SK-N-SH (cell line): Measurements from ENCODE around the gene SUPV3L1. TPM values are rescaled to one million over a fixed set of nuclear protein-coding genes. Genes with fewer than 3 reads are reported as not detected.
A peak's percentile ranks its signal among the peaks of the same experiment; 100 is the strongest.

Experiments used
- CTCF ChIA-PET: fragments of 300-600, 350-600 bp; formaldehyde crosslinking; extraction: SDS; loops from one replicate; lab custom pipeline; 2021; lab: Yijun Ruan, JAX
- POLR2A ChIA-PET: fragments of 350-600 bp; sonication (Branson Sonifier 250); formaldehyde crosslinking; extraction: SDS; loops from one replicate; lab custom pipeline; 2020; ENCODE audit warnings: antibody characterized with exemption, inconsistent platforms; lab: Yijun Ruan, JAX
- DNase-seq: peaks from one replicate; pipeline ENCODE4 v3.0.0; 2012
- H2AFZ ChIP-seq: fragments of 200-600 bp; sonication (generic); 2 replicates; pipeline ENCODE4 v1.8.1; 2016; ENCODE audit warnings: antibody characterized with exemption, mild to moderate bottlenecking, low read depth
- H3F3A ChIP-seq: fragments of 200-600 bp; sonication (generic); replicated peaks from 2 replicates; pipeline ENCODE3; 2016; ENCODE audit warnings: antibody characterized with exemption, mild to moderate bottlenecking; ENCODE audit not compliant: insufficient read depth
- H3K27ac ChIP-seq, 2 experiments: fragments of 200-500 bp in 1 of 2; fragments of 200-600 bp in 1 of 2; sonication (Bioruptor generic) in 1 of 2; sonication (generic), shearing (Covaris generic) in 1 of 2; 2 replicates each; pipeline versions ENCODE4 v1.5.1 to v1.6.1; 2014 to 2016; ENCODE audit warnings: low read depth in 2 of 2, inconsistent platforms in 1 of 2, low read length in 1 of 2, mild to moderate bottlenecking in 1 of 2, mixed read lengths in 1 of 2
- H3K27me3 ChIP-seq: fragments of 200-600 bp; sonication (generic), shearing (Covaris generic); 2 replicates; pipeline ENCODE4 v1.6.1; 2016; ENCODE audit warnings: mixed run types; ENCODE audit not compliant: insufficient read depth
- H3K36me3 ChIP-seq, 2 experiments: fragments of 200-500 bp in 1 of 2; fragments of 200-600 bp in 1 of 2; sonication (Bioruptor generic) in 1 of 2; sonication (generic) in 1 of 2; replicated peaks in 1 of 2; 2 replicates each; pipeline versions ENCODE3 to v1.5.1; 2014 to 2016; ENCODE audit warnings: low read length in 1 of 2, mild to moderate bottlenecking in 1 of 2; ENCODE audit not compliant: insufficient read depth in 2 of 2, control insufficient read depth in 1 of 2
- H3K4me1 ChIP-seq, 2 experiments: fragments of 200-500 bp in 1 of 2; fragments of 200-600 bp in 1 of 2; sonication (Bioruptor generic) in 1 of 2; sonication (generic), shearing (Covaris generic) in 1 of 2; 2 replicates each; pipeline versions ENCODE4 v1.5.1 to v1.6.1; 2014 to 2016; ENCODE audit warnings: low read depth in 1 of 2, low read length in 1 of 2, mixed run types in 1 of 2; ENCODE audit not compliant: insufficient read depth in 2 of 2, control insufficient read depth in 1 of 2
- H3K4me2 ChIP-seq: fragments of 200-600 bp; sonication (generic), shearing (Covaris generic); 2 replicates; pipeline ENCODE4 v1.6.1; 2017; ENCODE audit warnings: mixed run types
- H3K4me3 ChIP-seq, 2 experiments: fragments of 200-500 bp in 1 of 2; fragments of 200-600 bp in 1 of 2; sonication (Bioruptor generic) in 1 of 2; sonication (generic), shearing (Covaris generic) in 1 of 2; 2 replicates each; pipeline versions ENCODE4 v1.5.1 to v1.8.1; 2014 to 2016; ENCODE audit warnings: low read depth in 2 of 2, inconsistent platforms in 1 of 2, low read length in 1 of 2, mild to moderate bottlenecking in 1 of 2, mixed read lengths in 1 of 2, moderate library complexity in 1 of 2
- H3K79me2 ChIP-seq: fragments of 200-600 bp; sonication (generic); 2 replicates; pipeline ENCODE4 v1.8.1; 2017; ENCODE audit warnings: mild to moderate bottlenecking; ENCODE audit not compliant: insufficient read depth
- H3K9ac ChIP-seq: fragments of 200-600 bp; sonication (generic); 2 replicates; pipeline ENCODE4 v1.6.1; 2017; ENCODE audit warnings: mixed run types
- H3K9me2 ChIP-seq: fragments of 200-600 bp; sonication (generic); 2 replicates; pipeline ENCODE4 v1.6.1; 2017; ENCODE audit warnings: mixed run types
- H3K9me3 ChIP-seq: fragments of 200-600 bp; sonication (generic); 2 replicates; pipeline ENCODE4 v1.6.1; 2017; ENCODE audit warnings: mixed run types, mild to moderate bottlenecking, moderate library complexity
- H4K20me1 ChIP-seq: fragments of 200-600 bp; sonication (generic); 2 replicates; pipeline ENCODE4 v1.6.1; 2017; ENCODE audit warnings: mild to moderate bottlenecking, mixed run types; ENCODE audit not compliant: insufficient read depth
- ELF1 ChIP-seq: IDR thresholded peaks from 2 replicates; pipeline ENCODE4 v1.4.0; 2012
- FOSL2 ChIP-seq: IDR thresholded peaks from 2 replicates; pipeline ENCODE4 v1.4.0; 2012; ENCODE audit warnings: low read depth, mild to moderate bottlenecking, moderate library complexity, borderline replicate concordance
- FOXJ3 ChIP-seq: sonication (generic); formaldehyde crosslinking; IDR thresholded peaks from 2 replicates; pipeline ENCODE4 v1.5.1; 2020; ENCODE audit warnings: mild to moderate bottlenecking, missing genetic modification reagents
- FOXM1 ChIP-seq: IDR thresholded peaks from 2 replicates; pipeline ENCODE4 v1.4.0; 2012; ENCODE audit warnings: low read depth, mild to moderate bottlenecking
- GABPA ChIP-seq: IDR thresholded peaks from 2 replicates; pipeline ENCODE4 v1.4.0; 2012; ENCODE audit warnings: low read depth, mild to moderate bottlenecking
- GATA2 ChIP-seq: sonication (generic); formaldehyde crosslinking; IDR thresholded peaks from 2 replicates; pipeline ENCODE4 v1.5.0; 2020; ENCODE audit warnings: mild to moderate bottlenecking, missing genetic modification reagents
- JUND ChIP-seq: IDR thresholded peaks from 2 replicates; pipeline ENCODE4 v1.4.0; 2012
- RAD21 ChIP-seq: IDR thresholded peaks from 2 replicates; pipeline ENCODE4 v1.6.1; 2012; ENCODE audit warnings: mild to moderate bottlenecking, low read length
- RFX5 ChIP-seq: IDR thresholded peaks from 2 replicates; pipeline ENCODE4 v1.6.1; 2012; ENCODE audit warnings: mild to moderate bottlenecking, improper control_type of control experiment, low read length
- RXRA ChIP-seq: IDR thresholded peaks from 2 replicates; pipeline ENCODE4 v1.4.0; 2012; ENCODE audit warnings: low read depth, mild to moderate bottlenecking, borderline replicate concordance
- SMC3 ChIP-seq: IDR thresholded peaks from 2 replicates; pipeline ENCODE4 v1.6.1; 2012; ENCODE audit warnings: low read depth, low read length, improper control_type of control experiment
- TAF1 ChIP-seq: IDR thresholded peaks from 2 replicates; pipeline ENCODE4 v1.6.1; 2012; ENCODE audit warnings: low read depth, mild to moderate bottlenecking, low read length, moderate library complexity, borderline replicate concordance
- TEAD4 ChIP-seq: IDR thresholded peaks from 2 replicates; pipeline ENCODE4 v1.4.0; 2012; ENCODE audit warnings: mild to moderate bottlenecking, borderline replicate concordance; ENCODE audit not compliant: insufficient read depth
- WGBS: methylation state at CpG from one replicate; pipeline ENCODE4 v1.1.6; 2017; ENCODE audit warnings: low lambda C conversion rate; 5-methylcytosine and 5-hydroxymethylcytosine counted together
- polyA plus RNA-seq, 3 experiments: library from polyadenylated mRNA; depleted of rRNA; stranded (reverse); fragments of >200 nt; gene quantifications; 2 replicates each; pipeline ENCODE4 v1.2.3, GENCODE V29; 2012
- TF ChIP-seq, protein P1 (sequence below): fragments of 150-350 bp; IDR thresholded peaks from 2 replicates; pipeline ENCODE4 v1.6.1; 2017; ENCODE audit warnings: antibody characterized with exemption, low read length, low read depth, borderline replicate concordance
- TF ChIP-seq, protein P2 (sequence below): fragments of 150-350 bp; IDR thresholded peaks from 2 replicates; pipeline ENCODE4 v1.6.1; 2016; ENCODE audit warnings: mild to moderate bottlenecking, low read depth, low read length
- TF ChIP-seq, protein P3 (sequence below): IDR thresholded peaks from 2 replicates; pipeline ENCODE4 v1.4.0; 2012; ENCODE audit warnings: low read depth, borderline replicate concordance
- TF ChIP-seq, protein P4 (sequence below): IDR thresholded peaks from 2 replicates; pipeline ENCODE4; 2012
- TF ChIP-seq, protein P5 (sequence below): IDR thresholded peaks from 2 replicates; pipeline ENCODE4 v1.4.0; 2012; ENCODE audit warnings: low read depth, borderline replicate concordance
- TF ChIP-seq, protein P6 (sequence below): IDR thresholded peaks from 2 replicates; pipeline ENCODE4 v1.4.0; 2012; ENCODE audit warnings: low read depth

SUPV3L1 gene
- polyA plus RNA-seq, 1 of the 3 experiments (the other 2 are of a cell fraction), result 19.8 TPM

DNA sequence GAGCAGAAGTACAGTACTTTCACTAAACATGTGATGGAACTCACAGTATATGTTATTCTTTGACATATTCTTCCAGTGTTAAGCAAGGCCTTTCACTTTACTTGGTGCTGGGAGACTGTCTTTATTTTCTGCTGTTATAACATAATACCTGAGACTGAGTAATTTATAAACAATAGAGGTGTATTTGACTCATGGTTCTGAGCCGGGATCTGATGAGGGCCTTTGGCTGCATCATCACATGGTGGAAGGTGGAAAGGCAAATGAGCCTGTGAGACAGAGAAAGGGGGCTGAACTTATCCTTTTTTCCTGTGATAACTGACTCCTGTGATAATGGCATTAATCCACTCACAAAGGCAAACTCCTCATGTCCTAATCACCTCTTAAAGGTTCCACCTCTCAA lies 1.4 kb downstream of the SUPV3L1 start:
- CTCF ChIA-PET, result no interaction called here
- Histone ChIP-seq H3K4me3 (peak overlapping the region; percentile 84 to 95), H3K4me2 (peak overlapping the region; percentile 82)

More for the DNA sequence above, 1.4 kb downstream of the SUPV3L1 start:
- 47% methylated on average over 1 of the region's 1 CpG for WGBS
- DNase-seq, result no peak
- POLR2A ChIA-PET, result no interaction called here
- TF ChIP-seq, protein P1, sequence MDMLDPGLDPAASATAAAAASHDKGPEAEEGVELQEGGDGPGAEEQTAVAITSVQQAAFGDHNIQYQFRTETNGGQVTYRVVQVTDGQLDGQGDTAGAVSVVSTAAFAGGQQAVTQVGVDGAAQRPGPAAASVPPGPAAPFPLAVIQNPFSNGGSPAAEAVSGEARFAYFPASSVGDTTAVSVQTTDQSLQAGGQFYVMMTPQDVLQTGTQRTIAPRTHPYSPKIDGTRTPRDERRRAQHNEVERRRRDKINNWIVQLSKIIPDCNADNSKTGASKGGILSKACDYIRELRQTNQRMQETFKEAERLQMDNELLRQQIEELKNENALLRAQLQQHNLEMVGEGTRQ, result no peak
- TF ChIP-seq, protein P2, sequence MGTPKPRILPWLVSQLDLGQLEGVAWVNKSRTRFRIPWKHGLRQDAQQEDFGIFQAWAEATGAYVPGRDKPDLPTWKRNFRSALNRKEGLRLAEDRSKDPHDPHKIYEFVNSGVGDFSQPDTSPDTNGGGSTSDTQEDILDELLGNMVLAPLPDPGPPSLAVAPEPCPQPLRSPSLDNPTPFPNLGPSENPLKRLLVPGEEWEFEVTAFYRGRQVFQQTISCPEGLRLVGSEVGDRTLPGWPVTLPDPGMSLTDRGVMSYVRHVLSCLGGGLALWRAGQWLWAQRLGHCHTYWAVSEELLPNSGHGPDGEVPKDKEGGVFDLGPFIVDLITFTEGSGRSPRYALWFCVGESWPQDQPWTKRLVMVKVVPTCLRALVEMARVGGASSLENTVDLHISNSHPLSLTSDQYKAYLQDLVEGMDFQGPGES, result no peak
- TF ChIP-seq, protein P3, sequence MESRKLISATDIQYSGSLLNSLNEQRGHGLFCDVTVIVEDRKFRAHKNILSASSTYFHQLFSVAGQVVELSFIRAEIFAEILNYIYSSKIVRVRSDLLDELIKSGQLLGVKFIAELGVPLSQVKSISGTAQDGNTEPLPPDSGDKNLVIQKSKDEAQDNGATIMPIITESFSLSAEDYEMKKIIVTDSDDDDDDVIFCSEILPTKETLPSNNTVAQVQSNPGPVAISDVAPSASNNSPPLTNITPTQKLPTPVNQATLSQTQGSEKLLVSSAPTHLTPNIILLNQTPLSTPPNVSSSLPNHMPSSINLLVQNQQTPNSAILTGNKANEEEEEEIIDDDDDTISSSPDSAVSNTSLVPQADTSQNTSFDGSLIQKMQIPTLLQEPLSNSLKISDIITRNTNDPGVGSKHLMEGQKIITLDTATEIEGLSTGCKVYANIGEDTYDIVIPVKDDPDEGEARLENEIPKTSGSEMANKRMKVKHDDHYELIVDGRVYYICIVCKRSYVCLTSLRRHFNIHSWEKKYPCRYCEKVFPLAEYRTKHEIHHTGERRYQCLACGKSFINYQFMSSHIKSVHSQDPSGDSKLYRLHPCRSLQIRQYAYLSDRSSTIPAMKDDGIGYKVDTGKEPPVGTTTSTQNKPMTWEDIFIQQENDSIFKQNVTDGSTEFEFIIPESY, result no peak
- TF ChIP-seq RAD21, result no peak
- no peak for TF ChIP-seq GATA2 (CRISPR knock-in tag)
- no peak for TF ChIP-seq JUND
- no peak for TF ChIP-seq ELF1
- TF ChIP-seq, protein P4, sequence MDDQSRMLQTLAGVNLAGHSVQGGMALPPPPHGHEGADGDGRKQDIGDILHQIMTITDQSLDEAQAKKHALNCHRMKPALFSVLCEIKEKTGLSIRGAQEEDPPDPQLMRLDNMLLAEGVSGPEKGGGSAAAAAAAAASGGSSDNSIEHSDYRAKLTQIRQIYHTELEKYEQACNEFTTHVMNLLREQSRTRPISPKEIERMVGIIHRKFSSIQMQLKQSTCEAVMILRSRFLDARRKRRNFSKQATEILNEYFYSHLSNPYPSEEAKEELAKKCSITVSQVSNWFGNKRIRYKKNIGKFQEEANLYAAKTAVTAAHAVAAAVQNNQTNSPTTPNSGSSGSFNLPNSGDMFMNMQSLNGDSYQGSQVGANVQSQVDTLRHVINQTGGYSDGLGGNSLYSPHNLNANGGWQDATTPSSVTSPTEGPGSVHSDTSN, result no peak
- TF ChIP-seq TAF1, result no peak
- TF ChIP-seq, protein P5, sequence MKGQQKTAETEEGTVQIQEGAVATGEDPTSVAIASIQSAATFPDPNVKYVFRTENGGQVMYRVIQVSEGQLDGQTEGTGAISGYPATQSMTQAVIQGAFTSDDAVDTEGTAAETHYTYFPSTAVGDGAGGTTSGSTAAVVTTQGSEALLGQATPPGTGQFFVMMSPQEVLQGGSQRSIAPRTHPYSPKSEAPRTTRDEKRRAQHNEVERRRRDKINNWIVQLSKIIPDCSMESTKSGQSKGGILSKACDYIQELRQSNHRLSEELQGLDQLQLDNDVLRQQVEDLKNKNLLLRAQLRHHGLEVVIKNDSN, result no peak
- no peak for TF ChIP-seq FOSL2
- TF ChIP-seq RXRA, result no peak
- TF ChIP-seq, protein P6, sequence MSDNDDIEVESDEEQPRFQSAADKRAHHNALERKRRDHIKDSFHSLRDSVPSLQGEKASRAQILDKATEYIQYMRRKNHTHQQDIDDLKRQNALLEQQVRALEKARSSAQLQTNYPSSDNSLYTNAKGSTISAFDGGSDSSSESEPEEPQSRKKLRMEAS, result no peak
- no peak for TF ChIP-seq FOXM1
- TF ChIP-seq GABPA, result no peak
- no peak for TF ChIP-seq RFX5
- no peak for TF ChIP-seq SMC3
- no peak for TF ChIP-seq TEAD4
- TF ChIP-seq FOXJ3 (CRISPR knock-in tag), result no peak
- Histone ChIP-seq H3K9me2 (no peaks in the 10 kb centered on the region), H3K79me2 (peaks cover 61% of the 10 kb centered on the region), H3K4me1 (peaks cover 0 to 9% of the 10 kb centered on the region in 2 experiments; a peak in 2 of 4 replicates), H3K9ac (peak overlapping the region; percentile 91), H3K36me3 (peaks cover 7 to 10% of the 10 kb centered on the region in 2 experiments), H3F3A (no peaks in the 10 kb centered on the region), H2AFZ (no peak overlapping the region), H3K27me3 (no peaks in the 10 kb centered on the region), H3K27ac (no peak overlapping the region), H3K9me3 (no peaks in the 10 kb centered on the region), H4K20me1 (no peaks in the 10 kb centered on the region)
